ENCODE measurements around the gene PASD1.

Gene PASD1

GRCh38 chrX:151563449-151563848 lies at the start of gene PASD1:
PASD1 (plus strand) TSS chrX:151563675; CDS start chrX:151601554, 37,879 bp downstream.
- DNase-seq = no peak
- no peak within 1 kb of the TSS for H3K27ac ChIP-seq
- H3K36me3 ChIP-seq = no peaks in the 10 kb centered on the region
- H3K27me3 ChIP-seq (ENCODE audit: insufficient read depth, low read depth, severe bottlenecking) = no peaks in the 10 kb centered on the region
- no peak within 1 kb of the TSS for H3K4me3 ChIP-seq (ENCODE audit: low read depth, low read length)
- peaks cover 16% of the 10 kb centered on the region for H3K9me3 ChIP-seq (ENCODE audit: severe bottlenecking)
- TF ChIP-seq, protein P1, sequence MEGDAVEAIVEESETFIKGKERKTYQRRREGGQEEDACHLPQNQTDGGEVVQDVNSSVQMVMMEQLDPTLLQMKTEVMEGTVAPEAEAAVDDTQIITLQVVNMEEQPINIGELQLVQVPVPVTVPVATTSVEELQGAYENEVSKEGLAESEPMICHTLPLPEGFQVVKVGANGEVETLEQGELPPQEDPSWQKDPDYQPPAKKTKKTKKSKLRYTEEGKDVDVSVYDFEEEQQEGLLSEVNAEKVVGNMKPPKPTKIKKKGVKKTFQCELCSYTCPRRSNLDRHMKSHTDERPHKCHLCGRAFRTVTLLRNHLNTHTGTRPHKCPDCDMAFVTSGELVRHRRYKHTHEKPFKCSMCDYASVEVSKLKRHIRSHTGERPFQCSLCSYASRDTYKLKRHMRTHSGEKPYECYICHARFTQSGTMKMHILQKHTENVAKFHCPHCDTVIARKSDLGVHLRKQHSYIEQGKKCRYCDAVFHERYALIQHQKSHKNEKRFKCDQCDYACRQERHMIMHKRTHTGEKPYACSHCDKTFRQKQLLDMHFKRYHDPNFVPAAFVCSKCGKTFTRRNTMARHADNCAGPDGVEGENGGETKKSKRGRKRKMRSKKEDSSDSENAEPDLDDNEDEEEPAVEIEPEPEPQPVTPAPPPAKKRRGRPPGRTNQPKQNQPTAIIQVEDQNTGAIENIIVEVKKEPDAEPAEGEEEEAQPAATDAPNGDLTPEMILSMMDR (IDR thresholded peaks at IDR 0.05; ENCODE audit: low read depth, low read length) = no peak

DNA sequence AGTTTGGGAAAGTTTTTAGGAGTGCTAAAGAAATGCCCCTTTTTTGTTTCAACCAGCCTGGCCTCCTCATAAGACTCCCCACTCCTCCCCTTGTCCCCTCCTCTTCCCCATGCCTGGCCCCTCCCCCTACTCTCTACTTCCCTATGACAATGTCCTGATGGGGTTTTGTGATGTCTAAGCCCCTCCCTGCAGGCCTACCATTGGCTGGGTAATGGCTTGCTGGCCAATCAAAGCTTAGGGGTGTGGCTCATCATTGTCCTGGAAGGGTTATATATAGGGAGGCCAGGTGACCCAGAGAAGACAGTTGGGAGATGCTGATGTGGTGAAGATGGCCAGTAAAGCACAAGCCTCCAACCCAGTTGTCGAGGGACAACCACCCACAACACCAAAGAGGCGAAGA lies 48.2 kb upstream of the PASD1 start:
- Histone ChIP-seq H3K27ac (no peak overlapping the region; the same call in 1 of the 2 replicates), H3K36me3 (no peaks in the 10 kb centered on the region), H3K27me3 (ENCODE audit: insufficient read depth, low read depth, severe bottlenecking) (peaks cover 4% of the 10 kb centered on the region), H3K4me3 (ENCODE audit: low read depth, low read length) (no peak overlapping the region), H3K9me3 (ENCODE audit: severe bottlenecking) (peaks cover 3% of the 10 kb centered on the region)
- TF ChIP-seq, protein P1 (IDR thresholded peaks at IDR 0.05; ENCODE audit: low read depth, low read length) = no peak
- no peak for DNase-seq

DNA sequence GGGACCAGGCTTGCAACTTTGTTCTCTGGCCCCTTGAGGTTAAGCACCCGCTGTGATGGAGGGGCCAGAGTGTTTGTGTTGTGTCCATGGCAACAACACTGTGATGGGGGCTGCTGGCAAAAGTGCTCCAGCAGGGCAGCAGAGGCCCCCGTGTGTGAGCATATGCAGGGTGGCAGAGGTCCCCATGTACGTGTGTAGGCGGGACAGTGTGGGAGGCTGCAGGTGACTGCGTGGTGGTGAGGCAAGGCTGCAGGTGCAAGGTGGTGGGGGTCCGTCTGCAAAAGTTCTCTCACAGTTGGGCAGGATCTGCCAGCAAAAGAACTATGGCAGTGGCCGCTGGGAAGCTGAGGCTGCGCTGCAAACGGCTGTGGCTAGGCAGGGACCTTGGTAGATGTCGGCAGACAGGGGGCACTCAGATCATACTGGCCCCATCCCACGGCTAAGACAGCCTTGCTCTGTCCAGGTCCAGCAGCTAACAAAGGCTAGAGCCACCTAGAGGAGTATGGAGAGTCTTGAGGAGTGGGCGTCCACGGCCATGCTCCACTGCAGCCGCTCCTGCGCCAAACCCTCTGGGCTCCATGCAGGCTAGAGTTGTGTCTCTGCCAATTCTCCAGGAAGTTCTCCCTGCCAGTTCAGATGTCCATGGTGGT lies 46.8 kb upstream of the PASD1 start:
- H3K9me3 ChIP-seq (ENCODE audit: severe bottlenecking) = peaks cover 3% of the 10 kb centered on the region
- H3K4me3 ChIP-seq (ENCODE audit: low read depth, low read length) = no peak overlapping the region
- no peaks in the 10 kb centered on the region for H3K36me3 ChIP-seq
- no peak overlapping the region for H3K27ac ChIP-seq
- TF ChIP-seq, protein P1 (IDR thresholded peaks at IDR 0.05; ENCODE audit: low read depth, low read length) = no peak
- H3K27me3 ChIP-seq (ENCODE audit: insufficient read depth, low read depth, severe bottlenecking) = peaks cover 4% of the 10 kb centered on the region
- DNase-seq = no peak

GRCh38 chrX:151517421-151517820 lies 46.1 kb upstream of the PASD1 start:
- Histone ChIP-seq H3K36me3 (no peaks in the 10 kb centered on the region), H3K27ac (no peak overlapping the region), H3K4me3 (ENCODE audit: low read depth, low read length) (no peak overlapping the region), H3K9me3 (ENCODE audit: severe bottlenecking) (peaks cover 3% of the 10 kb centered on the region), H3K27me3 (ENCODE audit: insufficient read depth, low read depth, severe bottlenecking) (peaks cover 4% of the 10 kb centered on the region)
- DNase-seq = no peak
- TF ChIP-seq, protein P1 (IDR thresholded peaks at IDR 0.05; ENCODE audit: low read depth, low read length) = no peak

DNA sequence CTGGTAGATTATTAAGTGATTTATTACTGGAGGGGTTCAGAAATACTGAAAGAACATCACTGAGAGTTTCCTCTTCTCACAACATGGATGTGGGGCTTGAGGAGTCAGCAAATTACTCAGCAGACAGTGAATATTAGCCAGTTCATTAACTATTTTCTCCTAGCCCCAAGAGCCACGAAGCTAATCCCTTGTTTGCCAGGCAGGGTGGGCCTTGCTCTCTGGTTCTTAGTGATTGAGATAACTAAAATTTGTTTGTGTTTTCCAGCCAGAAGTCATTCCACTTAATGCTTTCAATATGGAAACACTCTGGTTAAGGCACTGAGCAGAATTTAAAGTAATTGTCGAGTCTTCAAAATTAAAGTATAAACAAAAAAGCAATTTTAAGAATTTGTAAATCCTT lies 40.1 kb upstream of the PASD1 start:
- Histone ChIP-seq H3K9me3 (ENCODE audit: severe bottlenecking) (no peaks in the 10 kb centered on the region), H3K4me3 (ENCODE audit: low read depth, low read length) (no peak overlapping the region), H3K27me3 (ENCODE audit: insufficient read depth, low read depth, severe bottlenecking) (peaks cover 4% of the 10 kb centered on the region), H3K27ac (no peak overlapping the region), H3K36me3 (no peaks in the 10 kb centered on the region)
- no peak for DNase-seq
- TF ChIP-seq, protein P1 (IDR thresholded peaks at IDR 0.05; ENCODE audit: low read depth, low read length) = no peak

DNA sequence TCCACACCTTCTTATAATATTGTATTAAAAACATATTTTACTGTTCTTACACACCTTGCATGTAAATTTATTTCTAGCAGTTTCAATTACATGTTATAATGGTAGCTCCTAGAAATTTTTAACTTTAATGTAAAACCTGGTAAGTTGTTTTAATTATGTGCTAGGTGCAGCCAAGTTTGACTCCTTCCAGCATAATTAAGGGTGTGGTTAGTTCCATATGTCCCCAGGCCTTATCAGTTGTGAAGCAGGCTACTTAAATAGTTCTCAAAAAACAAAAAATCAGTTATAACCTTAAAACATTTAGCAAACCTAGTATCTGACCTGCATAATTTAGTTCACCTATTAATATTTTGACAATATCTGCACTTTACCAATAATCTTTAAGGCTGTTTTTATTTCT lies 26.9 kb upstream of the PASD1 start:
- TF ChIP-seq, protein P1 (IDR thresholded peaks at IDR 0.05; ENCODE audit: low read depth, low read length) = no peak
- no peaks in the 10 kb centered on the region for H3K36me3 ChIP-seq
- H3K27me3 ChIP-seq (ENCODE audit: insufficient read depth, low read depth, severe bottlenecking) = no peaks in the 10 kb centered on the region
- no peak for DNase-seq
- no peak overlapping the region for H3K27ac ChIP-seq
- peaks cover 9% of the 10 kb centered on the region for H3K9me3 ChIP-seq (ENCODE audit: severe bottlenecking)
- H3K4me3 ChIP-seq (ENCODE audit: low read depth, low read length) = no peak overlapping the region
